A673 (cell line): Measurements from ENCODE around the gene TULP3. TPM values are rescaled to one million over a fixed set of nuclear protein-coding genes. Genes with fewer than 3 reads are reported as not detected.

Source experiments
- BruUV-seq: library from RNA; stranded (reverse); fragments of 400-500 nt; replicated peaks from 2 replicates; lab custom pipeline; 2021; lab: Mats Ljungman, UMichigan
- CTCF ChIA-PET: fragments of 300-600 bp; sonication (Branson Sonifier 250); formaldehyde crosslinking; loops from one replicate; lab custom pipeline; 2022; ENCODE audit warnings: antibody characterized with exemption; lab: Charles Lee
- POLR2A ChIA-PET: fragments of 300-600 bp; sonication (Branson Sonifier 250); formaldehyde crosslinking; loops from one replicate; lab custom pipeline; 2022; ENCODE audit warnings: antibody characterized with exemption; ENCODE audit not compliant: low non-redundant PET; lab: Charles Lee
- DNase-seq: peaks from one replicate; pipeline ENCODE4 v3.0.0-alpha.2; 2015; ENCODE audit warnings: low spot score
- H3K27ac ChIP-seq: fragments of 200-600 bp; sonication (generic); 2 replicates; pipeline ENCODE4 v1.5.1; 2016; ENCODE audit warnings: mixed run types, low read depth, mild to moderate bottlenecking, mixed read lengths, antibody characterized with exemption, low read length; ENCODE audit not compliant: poor library complexity, severe bottlenecking
- H3K27me3 ChIP-seq: fragments of 200-600 bp; sonication (generic); replicated peaks from 2 replicates; pipeline ENCODE4 v1.6.1; 2017; ENCODE audit warnings: mixed run types, low read depth, mild to moderate bottlenecking, mixed read lengths, antibody characterized with exemption, low read length; ENCODE audit not compliant: insufficient read depth, poor library complexity
- H3K36me3 ChIP-seq: fragments of 200-600 bp; sonication (generic); 2 replicates; pipeline ENCODE4 v1.6.1; 2016; ENCODE audit warnings: mixed run types, mild to moderate bottlenecking, mixed read lengths, antibody characterized with exemption, low read length; ENCODE audit not compliant: insufficient read depth, poor library complexity, severe bottlenecking
- H3K4me1 ChIP-seq: fragments of 200-600 bp; sonication (generic); 2 replicates; pipeline ENCODE4 v1.6.1; 2017; ENCODE audit warnings: mixed run types, mild to moderate bottlenecking, mixed read lengths, antibody characterized with exemption, low read length; ENCODE audit not compliant: insufficient read depth, poor library complexity, severe bottlenecking
- H3K4me3 ChIP-seq: fragments of 200-600 bp; sonication (generic); 2 replicates; pipeline ENCODE4 v1.5.1; 2016; ENCODE audit warnings: low read depth, mixed run types, mild to moderate bottlenecking, mixed read lengths, low read length; ENCODE audit not compliant: poor library complexity, severe bottlenecking
- H3K9me3 ChIP-seq: fragments of 200-600 bp; sonication (generic); 2 replicates; pipeline ENCODE4 v1.6.1; 2016; ENCODE audit warnings: mixed run types, low read depth, mild to moderate bottlenecking, mixed read lengths, antibody characterized with exemption, low read length; ENCODE audit not compliant: poor library complexity, severe bottlenecking
- EZH2 ChIP-seq: fragments of 200-600 bp; sonication (generic); IDR thresholded peaks from 2 replicates; pipeline ENCODE4 v1.6.1; 2017; ENCODE audit warnings: borderline replicate concordance, low read depth, mild to moderate bottlenecking, mixed read lengths, antibody characterized with exemption, low read length; ENCODE audit not compliant: poor library complexity, severe bottlenecking
- intact Hi-C: fragments of 100-400 bp; cut with micrococcal nuclease; formaldehyde crosslinking; loops from one replicate; pipeline ENCODE4 v1.10.0; 2022; ENCODE audit not compliant: unreplicated experiment
- total RNA-seq: library from RNA; stranded (reverse); gene quantifications from 2 replicates; pipeline ENCODE4 v1.2.3, GENCODE V29; 2021
- TF ChIP-seq, protein P1 (sequence below): fragments of 300-800, 200-600 bp; sonication (generic); conservative IDR thresholded peaks from 2 replicates; pipeline ENCODE4 v1.5.1; 2017; ENCODE audit warnings: low read depth, mild to moderate bottlenecking, antibody characterized with exemption, low read length, moderate library complexity, mixed read lengths

TULP3 gene
- total RNA-seq, 1 experiment from 2014 or later = 48.1 TPM

- no peak overlapping the region for H3K4me3 ChIP-seq
- ChIA-PET POLR2A (no interaction called here), CTCF (no interaction called here)
- no peaks in the 10 kb centered on the region for H3K36me3 ChIP-seq
- no peaks in the 10 kb centered on the region for H3K27me3 ChIP-seq
- intact Hi-C loops = no loop called here
- no peak for DNase-seq
- no peak for TF ChIP-seq EZH2
- TF ChIP-seq, protein P1, sequence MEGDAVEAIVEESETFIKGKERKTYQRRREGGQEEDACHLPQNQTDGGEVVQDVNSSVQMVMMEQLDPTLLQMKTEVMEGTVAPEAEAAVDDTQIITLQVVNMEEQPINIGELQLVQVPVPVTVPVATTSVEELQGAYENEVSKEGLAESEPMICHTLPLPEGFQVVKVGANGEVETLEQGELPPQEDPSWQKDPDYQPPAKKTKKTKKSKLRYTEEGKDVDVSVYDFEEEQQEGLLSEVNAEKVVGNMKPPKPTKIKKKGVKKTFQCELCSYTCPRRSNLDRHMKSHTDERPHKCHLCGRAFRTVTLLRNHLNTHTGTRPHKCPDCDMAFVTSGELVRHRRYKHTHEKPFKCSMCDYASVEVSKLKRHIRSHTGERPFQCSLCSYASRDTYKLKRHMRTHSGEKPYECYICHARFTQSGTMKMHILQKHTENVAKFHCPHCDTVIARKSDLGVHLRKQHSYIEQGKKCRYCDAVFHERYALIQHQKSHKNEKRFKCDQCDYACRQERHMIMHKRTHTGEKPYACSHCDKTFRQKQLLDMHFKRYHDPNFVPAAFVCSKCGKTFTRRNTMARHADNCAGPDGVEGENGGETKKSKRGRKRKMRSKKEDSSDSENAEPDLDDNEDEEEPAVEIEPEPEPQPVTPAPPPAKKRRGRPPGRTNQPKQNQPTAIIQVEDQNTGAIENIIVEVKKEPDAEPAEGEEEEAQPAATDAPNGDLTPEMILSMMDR = no peak
- BruUV-seq = no TSS peak
- H3K9me3 ChIP-seq = no peaks in the 10 kb centered on the region
- H3K27ac ChIP-seq = no peak overlapping the region
- H3K4me1 ChIP-seq = peaks cover 18% of the 10 kb centered on the region
Measured at GRCh38 chr12:2897418-2897817, 6.7 kb downstream of the TULP3 start.

DNA sequence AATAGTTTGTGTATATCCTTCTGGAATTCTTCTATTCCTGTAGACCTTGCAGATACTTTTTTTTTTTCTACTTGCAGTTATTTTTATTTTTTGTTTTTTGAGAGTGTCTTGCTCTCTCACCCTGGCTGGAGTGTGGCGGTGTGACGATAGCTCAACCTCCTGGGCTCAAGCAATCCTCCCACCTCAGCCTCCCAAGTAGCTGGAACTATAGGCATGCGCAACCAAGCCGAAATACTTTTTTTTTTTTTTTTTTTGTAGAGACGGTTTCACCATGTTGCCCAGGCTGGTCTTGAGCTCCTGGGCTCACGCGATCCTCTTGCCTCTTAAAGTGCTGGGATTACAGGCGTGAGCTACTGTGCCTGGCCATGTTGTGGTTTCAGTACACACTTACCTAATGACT is 10.0 kb downstream of the TULP3 start:
- POLR2A ChIA-PET = interaction anchor here (0.7 kb wide), 1 partner anchor 141 kb away, joined by 4 read pairs; no protein-coding TSS in a partner anchor
- Histone ChIP-seq H3K27ac (no peak overlapping the region), H3K27me3 (no peaks in the 10 kb centered on the region), H3K4me1 (peaks cover 8% of the 10 kb centered on the region), H3K4me3 (no peak overlapping the region), H3K9me3 (no peaks in the 10 kb centered on the region), H3K36me3 (no peaks in the 10 kb centered on the region)
- no TSS peak for BruUV-seq
- CTCF ChIA-PET = interaction anchor here (0.6 kb wide), 1 partner anchor 45 kb away, joined by 5 read pairs; no protein-coding TSS in a partner anchor
- intact Hi-C loops = no loop called here
- no peak for DNase-seq
- no peak for TF ChIP-seq EZH2
- TF ChIP-seq, protein P1 = no peak

- BruUV-seq = no TSS peak
- no peaks in the 10 kb centered on the region for H3K9me3 ChIP-seq
- H3K4me3 ChIP-seq = no peak overlapping the region
- no peak overlapping the region for H3K27ac ChIP-seq
- H3K36me3 ChIP-seq = no peaks in the 10 kb centered on the region
- DNase-seq = no peak
- CTCF ChIA-PET = no interaction called here
- TF ChIP-seq EZH2 = no peak
- POLR2A ChIA-PET = no interaction called here
- intact Hi-C loops = no loop called here
- H3K27me3 ChIP-seq = no peaks in the 10 kb centered on the region
- H3K4me1 ChIP-seq = peaks cover 8% of the 10 kb centered on the region
Measured at GRCh38 chr12:2902272-2902880, 11.7 kb downstream of the TULP3 start.

DNA sequence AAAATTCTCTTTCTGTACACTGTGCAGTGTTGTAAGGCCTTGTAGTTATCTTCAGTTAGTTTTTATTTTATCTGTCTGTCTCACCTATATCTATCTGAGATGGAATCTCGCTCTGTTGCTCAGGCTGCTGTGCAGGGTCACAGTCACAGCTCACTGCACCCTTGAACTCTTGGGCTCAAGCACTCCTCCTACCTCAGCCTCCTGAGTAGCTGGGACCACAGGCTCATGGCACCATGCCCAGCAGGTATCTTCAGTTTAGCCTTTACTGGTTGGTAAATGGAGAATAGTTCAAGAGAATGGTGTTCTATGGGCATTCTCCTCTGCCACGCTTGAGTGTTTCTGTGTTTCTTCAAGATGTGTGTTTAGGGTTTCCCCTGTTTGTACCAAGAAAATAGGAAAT is 13.6 kb downstream of the TULP3 start:
- Histone ChIP-seq H3K36me3 (peaks cover under 1% of the 10 kb centered on the region), H3K27me3 (no peaks in the 10 kb centered on the region), H3K4me3 (no peak overlapping the region), H3K27ac (no peak overlapping the region), H3K9me3 (no peaks in the 10 kb centered on the region), H3K4me1 (peaks cover 8% of the 10 kb centered on the region)
- no peak for TF ChIP-seq EZH2
- TF ChIP-seq, protein P1 = no peak
- BruUV-seq = no TSS peak
- intact Hi-C loops = no loop called here
- CTCF ChIA-PET = no interaction called here
- no peak for DNase-seq
- POLR2A ChIA-PET = no interaction called here
